Breast epithelium (tissue), 4 donors: ENCODE data around the gene FMNL2. TPM values are rescaled to one million over a fixed set of nuclear protein-coding genes. Genes with fewer than 3 reads are reported as not detected.

Source experiments
- DNase-seq, 2 donors: peaks; one replicate each; pipeline ENCODE4 v3.0.0-alpha.2; 2019; ENCODE audit warnings: low spot score in 2 of 2
- H3K27ac ChIP-seq, 2 donors: fragments of 200-600 bp; sonication (generic) in 1 of 2; one replicate each; pipeline ENCODE4 v1.5.1; 2016 to 2019; ENCODE audit warnings: mild to moderate bottlenecking in 1 of 2
- H3K27me3 ChIP-seq, 2 donors: fragments of 200-600 bp; sonication (generic) in 1 of 2; one replicate each; pipeline versions ENCODE4 v1.5.1 to v1.6.0; 2017 to 2019; ENCODE audit warnings: control low read depth in 1 of 2, mild to moderate bottlenecking in 1 of 2
- H3K36me3 ChIP-seq: fragments of 200-600 bp; one replicate; pipeline ENCODE4 v1.5.1; 2019
- H3K4me1 ChIP-seq, 2 donors: fragments of 200-600 bp; sonication (generic); one replicate each; pipeline ENCODE4 v1.5.1; 2016 to 2019; ENCODE audit warnings: control low read depth in 1 of 2
- H3K4me3 ChIP-seq, 3 donors: fragments of 200-600 bp; sonication (generic); 1 replicate in 2 of 3; 2 replicates in 1 of 3; pipeline ENCODE4 v1.5.1; 2016 to 2019; ENCODE audit warnings: mild to moderate bottlenecking in 3 of 3, moderate library complexity in 2 of 3
- H3K9me3 ChIP-seq, 2 donors: fragments of 200-600 bp; sonication (generic) in 1 of 2; one replicate each; pipeline ENCODE4 v1.5.1; 2016 to 2019; ENCODE audit warnings: control low read depth in 1 of 2
- CTCF ChIP-seq, 3 donors: fragments of 450-650 bp; IDR thresholded peaks; one replicate each; pipeline ENCODE4 v1.5.1; 2016 to 2017; ENCODE audit warnings: antibody characterized with exemption in 3 of 3, mild to moderate bottlenecking in 3 of 3, moderate library complexity in 3 of 3
- POLR2A ChIP-seq: fragments of 450-650 bp; IDR thresholded peaks from one replicate; pipeline ENCODE4 v1.6.1; 2016; ENCODE audit warnings: antibody characterized with exemption, mild to moderate bottlenecking, moderate library complexity
- POLR2AphosphoS5 ChIP-seq, 3 donors: sonication (generic); formaldehyde crosslinking; IDR thresholded peaks; one replicate each; pipeline ENCODE4 v1.6.1; 2017; ENCODE audit warnings: antibody characterized with exemption in 3 of 3
- intact Hi-C: fragments of 100-400 bp; cut with DNase I; formaldehyde crosslinking; loops from one replicate; pipeline ENCODE4 v1.15.1; 2023; ENCODE audit warnings: low total_unique reads
- total RNA-seq, 3 donors: library from RNA; depleted of rRNA; stranded (reverse); fragments of >200 nt; gene quantifications; one replicate each; pipeline ENCODE4 v1.1.0, GENCODE V29; 2016

Gene FMNL2
- total RNA-seq, 3 donors from 2014 or later, result 36.1 to 78.1 (median 40.0) TPM

- TF ChIP-seq POLR2A, result no peak
- TF ChIP-seq CTCF (IDR thresholded peaks at IDR 0.05), result no peak
- TF ChIP-seq POLR2AphosphoS5 (IDR thresholded peaks at IDR 0.05), result no peak
- intact Hi-C loops, result no loop called here
- DNase-seq, result no peak
- Histone ChIP-seq H3K27ac (no peak overlapping the region), H3K9me3 (no peaks in the 10 kb centered on the region), H3K36me3 (no peaks in the 10 kb centered on the region), H3K4me3 (no peak overlapping the region), H3K4me1 (no peaks in the 10 kb centered on the region), H3K27me3 (no peaks in the 10 kb centered on the region)
Observed at GRCh38 chr2:152480821-152481399, 145.9 kb downstream of the FMNL2 start.

- no peaks in the 10 kb centered on the region for H3K36me3 ChIP-seq
- H3K27ac ChIP-seq, result no peak overlapping the region
- H3K4me3 ChIP-seq, result no peak overlapping the region
- H3K27me3 ChIP-seq, result no peaks in the 10 kb centered on the region
- intact Hi-C loops, result no loop called here
- no peak for TF ChIP-seq CTCF (IDR thresholded peaks at IDR 0.05)
- no peak for TF ChIP-seq POLR2A
- TF ChIP-seq POLR2AphosphoS5 (IDR thresholded peaks at IDR 0.05), result no peak
- peaks cover 0 to 4% of the 10 kb centered on the region in 2 donors for H3K4me1 ChIP-seq
- no peak for DNase-seq
- no peaks in the 10 kb centered on the region for H3K9me3 ChIP-seq
Observed at GRCh38 chr2:152481881-152482583, 147.1 kb downstream of the FMNL2 start.

DNA sequence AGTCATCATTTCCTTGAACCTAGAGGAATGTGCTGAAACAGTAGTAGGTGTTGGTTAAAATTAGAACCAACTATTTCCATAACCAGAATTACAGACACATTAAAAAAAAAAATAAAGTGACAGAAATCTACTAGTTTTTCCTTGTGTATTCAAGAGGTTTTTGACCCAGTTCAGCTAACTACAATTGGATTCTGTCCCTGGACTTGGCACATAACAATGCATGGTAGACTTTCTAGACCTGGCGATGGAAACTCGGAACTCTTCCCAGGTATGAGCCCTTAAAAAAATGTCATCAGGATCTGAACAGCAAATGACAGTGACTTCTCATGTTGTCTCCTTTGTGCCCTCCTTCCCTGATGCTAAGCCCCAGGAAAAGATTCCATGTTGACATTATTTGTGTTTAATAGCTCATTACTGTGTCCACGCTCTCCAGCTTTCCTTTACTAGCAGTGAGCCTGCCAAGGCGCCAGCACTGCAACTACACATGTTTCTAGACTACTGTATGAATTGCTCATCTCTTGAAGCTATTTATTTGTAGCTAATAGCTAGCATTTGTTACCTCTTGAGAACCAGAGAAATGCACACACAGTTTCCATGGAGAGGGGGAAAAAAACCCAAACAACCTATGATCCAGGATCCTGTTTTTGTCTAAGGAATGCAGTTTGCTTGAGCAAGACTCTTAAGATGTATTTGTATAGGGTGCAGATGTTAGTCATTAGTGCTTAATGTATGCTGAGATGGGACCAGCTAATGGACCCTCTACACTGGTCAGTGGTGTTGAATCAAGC is 148.5 kb downstream of the FMNL2 start:
- Histone ChIP-seq H3K36me3 (no peaks in the 10 kb centered on the region), H3K27ac (no peak overlapping the region), H3K9me3 (no peaks in the 10 kb centered on the region), H3K27me3 (no peaks in the 10 kb centered on the region), H3K4me3 (no peak overlapping the region), H3K4me1 (peaks cover 0 to 4% of the 10 kb centered on the region in 2 donors)
- TF ChIP-seq POLR2A (no peak), CTCF (IDR thresholded peaks at IDR 0.05) (no peak), POLR2AphosphoS5 (IDR thresholded peaks at IDR 0.05) (no peak)
- no peak for DNase-seq
- intact Hi-C loops, result no loop called here

DNA sequence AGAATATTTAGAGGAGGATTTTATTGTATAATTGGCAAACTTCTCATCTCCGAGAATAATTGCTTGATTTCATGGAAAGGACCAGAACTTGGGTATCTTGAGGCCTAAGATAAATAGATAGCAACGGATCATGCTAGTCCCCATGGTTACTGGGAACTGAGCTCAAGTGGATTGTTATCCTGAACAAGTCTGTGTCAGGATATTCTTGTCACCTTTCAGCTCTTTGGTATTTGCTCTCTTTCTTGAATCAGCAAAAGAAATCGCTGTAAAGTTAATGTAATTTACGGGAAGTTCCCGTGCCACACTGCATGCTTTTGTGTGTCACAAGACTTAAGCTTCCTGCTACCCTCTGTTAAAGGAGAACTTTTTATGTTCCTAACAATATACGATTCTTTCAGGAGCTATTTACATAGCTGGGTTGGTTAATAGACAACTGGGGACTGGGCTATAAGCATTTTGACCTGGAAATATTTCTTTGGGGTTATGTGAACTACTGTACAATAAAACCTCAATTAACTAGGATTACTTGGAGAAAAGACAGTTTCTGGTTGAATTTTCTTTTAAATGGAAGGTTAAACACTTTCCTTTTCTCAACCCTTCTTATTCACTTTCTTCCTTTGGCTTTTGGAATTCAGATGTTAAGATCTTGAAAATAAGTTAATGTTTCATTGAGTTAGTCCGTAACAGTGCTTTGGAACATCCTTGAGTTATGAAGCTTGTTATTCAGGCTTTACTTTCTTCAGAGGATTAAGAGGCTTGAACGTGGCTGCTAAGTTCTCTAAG is 151.2 kb downstream of the FMNL2 start:
- H3K36me3 ChIP-seq, result no peaks in the 10 kb centered on the region
- no peaks in the 10 kb centered on the region for H3K9me3 ChIP-seq
- no peak overlapping the region for H3K27ac ChIP-seq
- H3K4me1 ChIP-seq, result peaks cover 0 to 4% of the 10 kb centered on the region in 2 donors
- TF ChIP-seq POLR2AphosphoS5 (IDR thresholded peaks at IDR 0.05), result no peak
- no peak for TF ChIP-seq POLR2A
- no peak for TF ChIP-seq CTCF (IDR thresholded peaks at IDR 0.05)
- no peaks in the 10 kb centered on the region for H3K27me3 ChIP-seq
- no peak overlapping the region for H3K4me3 ChIP-seq
- intact Hi-C loops, result no loop called here
- no peak for DNase-seq
